Skeletal muscle satellite cell (primary cell): ENCODE results near the gene MEF2C.

Experiments used
- H3K27me3 ChIP-seq: 2 replicates; pipeline ENCODE4 v1.7.0; 2013; ENCODE audit warnings: low read length; ENCODE audit not compliant: control insufficient read depth, insufficient read depth
- H3K36me3 ChIP-seq: 2 replicates; pipeline ENCODE4 v1.7.0; 2013; ENCODE audit warnings: mild to moderate bottlenecking, control low read depth, low read length; ENCODE audit not compliant: insufficient read depth
- H3K4me1 ChIP-seq: 2 replicates; pipeline ENCODE4 v1.7.0; 2013; ENCODE audit warnings: low read length; ENCODE audit not compliant: control insufficient read depth, insufficient read depth
- H3K4me2 ChIP-seq: 2 replicates; pipeline ENCODE4 v1.7.0; 2013; ENCODE audit warnings: mild to moderate bottlenecking, low read length
- H3K4me3 ChIP-seq: 2 replicates; pipeline ENCODE4 v1.7.0; 2013; ENCODE audit warnings: low read length
- H3K9ac ChIP-seq: 2 replicates; pipeline ENCODE4 v1.7.0; 2013; ENCODE audit warnings: mild to moderate bottlenecking, low read depth, low read length, moderate library complexity
- H3K9me3 ChIP-seq: replicated peaks from 2 replicates; pipeline ENCODE4 v1.7.0; 2013; ENCODE audit warnings: mild to moderate bottlenecking, control low read depth, low read length

Gene MEF2C

GRCh38 chr5:88696466-88696865, 186.5 kb downstream of the MEF2C start:
- Histone ChIP-seq H3K9me3 (no peaks in the 10 kb centered on the region), H3K4me3 (no peak overlapping the region), H3K4me2 (no peak overlapping the region), H3K4me1 (peaks cover 9% of the 10 kb centered on the region), H3K36me3 (no peaks in the 10 kb centered on the region), H3K27me3 (peaks cover 93% of the 10 kb centered on the region), H3K9ac (no peak overlapping the region)

GRCh38 chr5:88695931-88696330, 187.1 kb downstream of the MEF2C start:
- H3K27me3 ChIP-seq, result peaks cover 94% of the 10 kb centered on the region

GRCh38 chr5:88695232-88695631, 187.8 kb downstream of the MEF2C start:
- no peak overlapping the region for H3K4me3 ChIP-seq
- peaks cover 97% of the 10 kb centered on the region for H3K27me3 ChIP-seq

More at GRCh38 chr5:88695931-88696330, 187.1 kb downstream of the MEF2C start:
- no peak overlapping the region for H3K4me3 ChIP-seq
- peaks cover 9% of the 10 kb centered on the region for H3K4me1 ChIP-seq
- no peak overlapping the region for H3K9ac ChIP-seq
- no peaks in the 10 kb centered on the region for H3K9me3 ChIP-seq
- H3K4me2 ChIP-seq, result no peak overlapping the region
- no peaks in the 10 kb centered on the region for H3K36me3 ChIP-seq

GRCh38 chr5:88694023-88694679, 188.8 kb downstream of the MEF2C start:
- no peak overlapping the region for H3K4me3 ChIP-seq
- H3K9me3 ChIP-seq, result no peaks in the 10 kb centered on the region
- peaks cover 98% of the 10 kb centered on the region for H3K27me3 ChIP-seq
- no peak overlapping the region for H3K9ac ChIP-seq
- peaks cover 16% of the 10 kb centered on the region for H3K4me1 ChIP-seq
- no peak overlapping the region for H3K4me2 ChIP-seq
- no peaks in the 10 kb centered on the region for H3K36me3 ChIP-seq

More at GRCh38 chr5:88695232-88695631, 187.8 kb downstream of the MEF2C start:
- Histone ChIP-seq H3K4me1 (peaks cover 15% of the 10 kb centered on the region), H3K4me2 (peak overlapping the region; percentile 38), H3K36me3 (no peaks in the 10 kb centered on the region), H3K9ac (no peak overlapping the region), H3K9me3 (no peaks in the 10 kb centered on the region)

- H3K27me3 ChIP-seq, result peaks cover 98% of the 10 kb centered on the region
- no peaks in the 10 kb centered on the region for H3K36me3 ChIP-seq
- peaks cover 16% of the 10 kb centered on the region for H3K4me1 ChIP-seq
- no peak overlapping the region for H3K9ac ChIP-seq
- no peak overlapping the region for H3K4me3 ChIP-seq
- H3K9me3 ChIP-seq, result no peaks in the 10 kb centered on the region
- H3K4me2 ChIP-seq, result peak overlapping the region; percentile 69
These were observed 189.7 kb downstream of the MEF2C start for GRCh38 chr5:88693071-88693932.

- Histone ChIP-seq H3K4me3 (peak overlapping the region; percentile 51), H3K4me1 (peaks cover 16% of the 10 kb centered on the region), H3K36me3 (no peaks in the 10 kb centered on the region), H3K9me3 (no peaks in the 10 kb centered on the region), H3K4me2 (peak overlapping the region; percentile 69), H3K9ac (no peak overlapping the region), H3K27me3 (peaks cover 98% of the 10 kb centered on the region)
These were observed 190.8 kb downstream of the MEF2C start for GRCh38 chr5:88691945-88692868.

GRCh38 chr5:88691230-88691582, 191.8 kb downstream of the MEF2C start:
- Histone ChIP-seq H3K9ac (no peak overlapping the region), H3K9me3 (no peaks in the 10 kb centered on the region), H3K4me1 (peaks cover 16% of the 10 kb centered on the region), H3K4me3 (peak overlapping the region; percentile 52), H3K27me3 (peaks cover 98% of the 10 kb centered on the region), H3K4me2 (peak overlapping the region; percentile 86), H3K36me3 (no peaks in the 10 kb centered on the region)

- Histone ChIP-seq H3K27me3 (peaks cover 98% of the 10 kb centered on the region), H3K9me3 (no peaks in the 10 kb centered on the region), H3K4me3 (peak overlapping the region; percentile 52), H3K36me3 (no peaks in the 10 kb centered on the region), H3K4me2 (peak overlapping the region; percentile 86), H3K4me1 (peaks cover 16% of the 10 kb centered on the region), H3K9ac (no peak overlapping the region)
These were observed 192.4 kb downstream of the MEF2C start for GRCh38 chr5:88690409-88691229.

GRCh38 chr5:88689668-88690408, 193.1 kb downstream of the MEF2C start:
- Histone ChIP-seq H3K4me2 (no peak overlapping the region), H3K9ac (no peak overlapping the region), H3K36me3 (no peaks in the 10 kb centered on the region), H3K27me3 (peaks cover 100% of the 10 kb centered on the region), H3K4me3 (no peak overlapping the region), H3K4me1 (peaks cover 16% of the 10 kb centered on the region), H3K9me3 (no peaks in the 10 kb centered on the region)

- Histone ChIP-seq H3K9ac (no peak overlapping the region), H3K4me2 (no peak overlapping the region), H3K9me3 (no peaks in the 10 kb centered on the region), H3K4me3 (no peak overlapping the region), H3K27me3 (peaks cover 100% of the 10 kb centered on the region), H3K36me3 (no peaks in the 10 kb centered on the region), H3K4me1 (peaks cover 16% of the 10 kb centered on the region)
These were observed 193.9 kb downstream of the MEF2C start for GRCh38 chr5:88688984-88689667.
